BLaER1 (cell line): ENCODE measurements around the gene GPR107.

Source experiments
- H3K27ac ChIP-seq: shearing (Covaris generic); formaldehyde crosslinking; 2 replicates; pipeline ENCODE4 v1.8.1; 2022
- H3K27me3 ChIP-seq: shearing (Covaris generic); formaldehyde crosslinking; 2 replicates; pipeline ENCODE4 v1.8.1; 2022
- H3K36me3 ChIP-seq: shearing (Covaris generic); formaldehyde crosslinking; 2 replicates; pipeline ENCODE4 v1.8.1; 2022
- H3K4me1 ChIP-seq: shearing (Covaris generic); formaldehyde crosslinking; 2 replicates; pipeline ENCODE4 v1.8.1; 2022
- H3K4me2 ChIP-seq: shearing (Covaris generic); formaldehyde crosslinking; 2 replicates; pipeline ENCODE4 v1.8.1; 2022
- H3K4me3 ChIP-seq: shearing (Covaris generic); formaldehyde crosslinking; 2 replicates; pipeline ENCODE4 v1.8.1; 2022
- H3K9ac ChIP-seq: shearing (Covaris generic); formaldehyde crosslinking; 2 replicates; pipeline ENCODE4 v1.8.1; 2022
- H3K9me3 ChIP-seq: shearing (Covaris generic); formaldehyde crosslinking; 2 replicates; pipeline ENCODE4 v1.8.1; 2022
- H4K20me1 ChIP-seq: shearing (Covaris generic); formaldehyde crosslinking; 2 replicates; pipeline ENCODE4 v1.8.1; 2022
- Cebpa-rat ChIP-seq: shearing (Covaris generic); IDR thresholded peaks from 2 replicates; pipeline ENCODE4 v1.8.1; 2022

GPR107 gene

GRCh38 chr9:130041648-130042405, 11.9 kb upstream of the GPR107 start:
- Histone ChIP-seq H4K20me1 (peaks cover 53% of the 10 kb centered on the region), H3K36me3 (no peaks in the 10 kb centered on the region), H3K9me3 (no peaks in the 10 kb centered on the region), H3K4me3 (peak overlapping the region; percentile 89), H3K4me1 (peaks cover 44% of the 10 kb centered on the region), H3K9ac (peak overlapping the region; percentile 81), H3K27ac (no peak overlapping the region), H3K4me2 (peak overlapping the region; percentile 98), H3K27me3 (peaks cover 43% of the 10 kb centered on the region)
- no peak for TF ChIP-seq Cebpa-rat

GRCh38 chr9:130042406-130042884, 11.3 kb upstream of the GPR107 start:
- peak overlapping the region; percentile 89 for H3K4me3 ChIP-seq
- H4K20me1 ChIP-seq, result peaks cover 53% of the 10 kb centered on the region
- peaks cover 43% of the 10 kb centered on the region for H3K27me3 ChIP-seq
- H3K4me1 ChIP-seq, result peaks cover 44% of the 10 kb centered on the region
- peak overlapping the region; percentile 55; the same call in 1 of the 2 replicates for H3K27ac ChIP-seq
- H3K9ac ChIP-seq, result peak overlapping the region; percentile 81
- no peak for TF ChIP-seq Cebpa-rat
- H3K9me3 ChIP-seq, result no peaks in the 10 kb centered on the region
- H3K4me2 ChIP-seq, result peak overlapping the region; percentile 98
- no peaks in the 10 kb centered on the region for H3K36me3 ChIP-seq

GRCh38 chr9:130042885-130043653, 10.6 kb upstream of the GPR107 start, which contains the start of gene FNBP1:
Gene FNBP1 (minus strand): TSS chr9:130043189. CDS start chr9:130042975, 214 bp downstream.
- H3K27ac ChIP-seq, result peak within 1 kb of the TSS; percentile 55; the same call in 1 of the 2 replicates
- peak within 1 kb of the TSS; percentile 98 for H3K4me2 ChIP-seq

DNA sequence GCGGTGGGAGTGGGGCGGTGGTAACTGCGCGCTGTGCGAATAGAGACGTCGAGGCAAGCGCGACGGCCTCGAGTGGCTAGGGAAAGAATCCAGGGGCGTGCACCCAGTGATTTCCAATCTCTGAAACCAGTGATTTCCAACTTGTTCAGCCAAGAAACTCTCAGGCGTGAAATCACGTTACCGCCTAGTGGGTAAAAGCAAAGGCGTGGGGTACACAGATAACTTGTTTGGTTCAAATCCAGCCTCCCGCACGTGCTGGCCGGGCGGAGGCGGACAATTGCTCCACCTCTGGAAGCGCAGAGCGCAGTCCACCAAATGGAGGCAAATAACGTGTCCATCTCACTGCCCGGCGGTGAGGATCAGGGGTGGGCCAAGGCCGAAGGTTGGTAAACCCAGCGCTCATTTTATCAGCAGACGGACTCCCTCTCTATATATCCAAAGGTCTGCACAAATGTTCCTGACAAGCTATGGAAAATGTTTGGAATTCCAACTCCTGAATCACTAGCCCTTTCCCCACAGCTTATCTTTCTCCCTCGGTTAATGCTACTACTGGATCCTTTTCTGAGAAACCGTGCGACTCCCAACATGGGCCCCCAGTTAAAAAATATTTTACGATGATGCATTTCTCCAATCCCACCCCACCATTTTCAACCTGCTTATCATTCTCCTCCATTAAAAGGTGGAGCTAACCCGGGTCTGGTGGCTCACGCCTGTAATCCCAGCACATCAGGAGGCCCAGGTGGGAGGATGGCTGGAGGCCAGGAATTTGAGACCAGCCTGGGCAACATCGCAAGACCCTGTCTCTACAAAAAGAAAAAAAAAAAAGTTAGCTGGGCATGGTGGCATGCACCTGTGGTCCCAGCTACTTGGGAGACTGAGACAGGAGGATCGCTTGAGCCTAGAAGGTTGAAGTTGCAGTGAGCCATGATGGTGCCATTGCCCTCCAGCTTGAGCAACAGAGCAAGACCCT, 9.8 kb upstream of the GPR107 start:
- TF ChIP-seq Cebpa-rat, result no peak
- H3K4me3 ChIP-seq, result peak overlapping the region; percentile 89
- no peaks in the 10 kb centered on the region for H3K9me3 ChIP-seq
- H3K36me3 ChIP-seq, result no peaks in the 10 kb centered on the region
- peak overlapping the region; percentile 98 for H3K4me2 ChIP-seq
- 0 out of 2 replicates have a peak overlapping the region, but pooled peaks have one; percentile 6 for H3K27ac ChIP-seq
- peaks cover 38% of the 10 kb centered on the region for H3K27me3 ChIP-seq
- H3K4me1 ChIP-seq, result peaks cover 44% of the 10 kb centered on the region
- no peak overlapping the region for H3K9ac ChIP-seq
- H4K20me1 ChIP-seq, result peaks cover 39% of the 10 kb centered on the region

More at GRCh38 chr9:130042885-130043653, 10.6 kb upstream of the GPR107 start, which contains the start of gene FNBP1:
- TF ChIP-seq Cebpa-rat, result no peak
- Histone ChIP-seq H3K4me1 (peaks cover 44% of the 10 kb centered on the region), H3K9me3 (no peaks in the 10 kb centered on the region), H3K9ac (peak within 1 kb of the TSS; percentile 81), H3K36me3 (no peaks in the 10 kb centered on the region), H3K4me3 (peak within 1 kb of the TSS; percentile 89), H4K20me1 (peaks cover 47% of the 10 kb centered on the region), H3K27me3 (peaks cover 43% of the 10 kb centered on the region)

DNA sequence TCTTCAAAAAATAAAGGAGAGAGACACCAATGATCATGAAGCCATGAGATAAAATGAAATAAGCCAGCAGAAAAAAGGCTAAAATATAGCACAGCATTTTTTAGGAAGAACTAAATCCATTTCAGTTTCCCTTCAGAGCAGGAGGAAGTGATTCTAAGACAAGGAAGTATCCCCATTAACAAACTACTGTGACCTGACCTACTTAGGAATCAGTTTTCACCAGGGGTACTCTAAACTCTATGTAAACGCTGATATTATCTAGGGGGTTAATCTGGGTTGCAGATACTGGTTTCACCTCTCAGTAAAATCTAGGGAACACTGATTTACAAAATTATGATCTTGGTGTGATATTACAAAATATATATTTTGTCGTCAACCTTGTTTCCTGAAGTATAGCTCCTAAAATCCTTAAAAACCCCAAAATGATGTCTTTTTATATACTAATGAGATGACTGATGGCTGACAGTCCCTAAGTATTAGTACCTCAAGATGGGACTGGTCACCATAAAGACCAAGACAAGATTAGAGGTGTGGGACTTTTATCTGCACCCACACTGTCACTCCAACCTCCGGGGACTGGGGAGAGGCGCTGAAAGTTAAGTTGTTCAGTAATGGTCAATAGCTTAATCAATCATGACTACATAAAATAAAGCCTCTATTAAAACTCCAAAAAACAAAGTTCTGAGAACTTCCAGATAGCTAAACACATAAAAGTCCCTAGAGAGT, 7.8 kb upstream of the GPR107 start:
- Histone ChIP-seq H3K27me3 (peaks cover 21% of the 10 kb centered on the region), H3K4me3 (no peak overlapping the region), H4K20me1 (peaks cover 19% of the 10 kb centered on the region), H3K9ac (peak overlapping the region; percentile 15; the same call in 1 of the 2 replicates), H3K4me2 (peak overlapping the region; percentile 98), H3K9me3 (no peaks in the 10 kb centered on the region), H3K27ac (peak overlapping the region; percentile 29), H3K4me1 (peaks cover 44% of the 10 kb centered on the region), H3K36me3 (no peaks in the 10 kb centered on the region)
- no peak for TF ChIP-seq Cebpa-rat

DNA sequence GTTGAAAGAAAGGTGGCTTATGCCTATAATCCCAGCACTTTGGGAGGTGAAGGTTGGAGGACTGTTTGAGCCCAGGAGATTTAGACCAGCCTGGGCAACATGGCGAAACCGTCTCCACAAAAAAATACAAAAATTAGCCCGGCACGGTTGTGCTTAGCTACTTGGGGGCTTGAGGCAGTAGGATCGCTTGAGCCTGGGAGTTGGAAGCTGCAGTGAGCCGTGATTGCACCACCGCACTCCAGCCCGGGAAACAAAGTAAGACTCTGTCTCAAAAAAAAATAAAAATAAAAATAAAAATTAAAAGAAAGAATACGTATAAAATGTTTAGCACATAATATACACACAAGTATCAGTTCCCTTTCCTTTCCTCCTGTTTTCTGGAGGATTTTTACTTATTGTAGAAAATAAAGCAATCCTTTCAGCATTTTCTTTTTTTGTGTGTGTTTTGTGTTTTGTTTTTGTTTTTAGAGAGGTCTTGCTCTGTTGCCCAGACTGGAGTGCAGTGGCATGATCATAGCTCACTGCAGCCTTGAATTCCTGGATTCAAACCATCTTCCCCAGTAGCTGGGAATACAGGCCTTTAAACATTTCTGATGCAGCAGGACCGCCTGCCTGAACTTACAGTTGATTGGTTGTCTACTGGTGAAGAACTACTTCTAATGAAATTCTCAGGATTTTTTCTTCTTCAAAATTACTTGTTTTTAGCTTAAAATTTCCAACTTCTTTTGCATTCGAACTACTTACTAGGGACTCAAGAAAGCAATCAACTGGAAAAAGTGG, 4.1 kb upstream of the GPR107 start:
- H3K27me3 ChIP-seq, result no peaks in the 10 kb centered on the region
- H3K9ac ChIP-seq, result no peak overlapping the region
- no peak overlapping the region for H3K4me3 ChIP-seq
- no peaks in the 10 kb centered on the region for H4K20me1 ChIP-seq
- no peak overlapping the region for H3K4me2 ChIP-seq
- H3K36me3 ChIP-seq, result no peaks in the 10 kb centered on the region
- TF ChIP-seq Cebpa-rat, result no peak
- no peak overlapping the region for H3K27ac ChIP-seq
- peaks cover 42% of the 10 kb centered on the region for H3K4me1 ChIP-seq
- no peaks in the 10 kb centered on the region for H3K9me3 ChIP-seq

DNA sequence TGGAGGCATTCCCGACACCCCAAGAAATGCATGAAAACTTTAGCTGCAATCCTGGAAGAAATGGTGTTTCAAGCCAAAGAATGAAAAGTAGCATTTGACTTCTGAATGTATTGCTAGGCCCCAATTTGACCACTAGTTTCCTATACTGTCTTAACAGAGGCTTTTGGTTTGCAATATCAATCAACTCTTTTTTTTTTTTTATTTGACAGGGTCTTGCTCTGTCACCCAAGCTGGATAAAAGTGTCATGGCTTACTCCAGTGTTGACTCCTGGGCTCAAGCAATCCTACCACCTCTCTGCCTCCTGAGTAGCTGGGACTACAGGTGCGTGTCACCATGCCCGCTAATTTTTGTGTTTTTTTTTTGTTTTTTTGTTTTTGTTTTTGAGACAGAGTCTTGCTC, 3.2 kb upstream of the GPR107 start:
- H3K9ac ChIP-seq, result no peak overlapping the region
- no peaks in the 10 kb centered on the region for H3K36me3 ChIP-seq
- no peak overlapping the region for H3K4me3 ChIP-seq
- TF ChIP-seq Cebpa-rat, result no peak
- no peak overlapping the region for H3K4me2 ChIP-seq
- H3K9me3 ChIP-seq, result no peaks in the 10 kb centered on the region
- no peaks in the 10 kb centered on the region for H3K27me3 ChIP-seq
- H3K4me1 ChIP-seq, result peaks cover 42% of the 10 kb centered on the region
- H4K20me1 ChIP-seq, result no peaks in the 10 kb centered on the region
- no peak overlapping the region for H3K27ac ChIP-seq

DNA sequence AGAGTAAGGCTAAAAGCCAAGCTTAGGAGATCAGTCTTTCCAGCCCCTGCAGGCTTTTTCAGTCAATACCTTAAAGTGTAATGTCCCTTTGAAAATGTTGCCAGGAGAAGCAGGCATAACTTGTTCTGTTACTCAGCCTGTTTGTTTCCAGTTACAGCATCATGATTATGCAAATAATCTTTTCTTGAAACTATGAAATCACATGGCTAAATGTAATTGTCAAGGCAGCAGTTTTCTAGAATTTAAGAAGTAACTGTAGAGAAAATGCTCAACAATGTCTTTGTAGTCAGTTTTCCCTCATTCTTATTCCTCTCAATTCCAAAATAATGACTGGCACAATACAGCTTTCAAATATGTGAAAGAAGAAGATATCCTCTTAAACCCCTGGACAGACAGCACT, 1.9 kb upstream of the GPR107 start:
- Histone ChIP-seq H3K27ac (no peak overlapping the region), H3K4me3 (no peak overlapping the region)

More for the DNA sequence above, 1.9 kb upstream of the GPR107 start:
- Histone ChIP-seq H3K27me3 (no peaks in the 10 kb centered on the region), H3K4me2 (peak overlapping the region; percentile 88), H4K20me1 (peaks cover 4% of the 10 kb centered on the region; the same call in 1 of the 2 replicates), H3K9ac (no peak overlapping the region), H3K36me3 (0 out of 2 replicates have a peak, but pooled peaks cover 2% of the 10 kb centered on the region), H3K4me1 (peaks cover 34% of the 10 kb centered on the region), H3K9me3 (no peaks in the 10 kb centered on the region)
- TF ChIP-seq Cebpa-rat, result no peak
